Spinal cord (tissue), 10 donors: ENCODE data around the gene CRABP2. TPM values are rescaled to one million over a fixed set of nuclear protein-coding genes. Genes with fewer than 3 reads are reported as not detected.
A peak's percentile ranks its signal among the peaks of the same experiment; 100 is the strongest.

Experiments
- DNase-seq, 6 donors: peaks; one replicate each; pipeline versions ENCODE4 v3.0.0 to v3.0.0-alpha.2; 2013 to 2015; ENCODE audit warnings: low spot score in 6 of 6, low read depth in 4 of 6
- H3K27ac ChIP-seq: one replicate; pipeline ENCODE4 v1.5.1; 2013; ENCODE audit warnings: low read depth, low read length, control low read depth
- H3K27me3 ChIP-seq: one replicate; pipeline ENCODE4 v1.6.1; 2013; ENCODE audit warnings: low read length; ENCODE audit not compliant: control insufficient read depth, insufficient read depth
- H3K36me3 ChIP-seq: one replicate; pipeline ENCODE4 v1.6.1; 2013; ENCODE audit warnings: low read length; ENCODE audit not compliant: control insufficient read depth, insufficient read depth
- H3K4me1 ChIP-seq: one replicate; pipeline ENCODE4 v1.6.1; 2013; ENCODE audit warnings: low read length; ENCODE audit not compliant: control insufficient read depth, insufficient read depth
- H3K4me3 ChIP-seq: one replicate; pipeline ENCODE4 v1.5.1; 2013; ENCODE audit warnings: low read depth, low read length, control low read depth
- H3K9me3 ChIP-seq: one replicate; pipeline ENCODE4 v1.6.1; 2013; ENCODE audit warnings: low read length; ENCODE audit not compliant: control insufficient read depth, insufficient read depth
- WGBS: methylation state at CpG from one replicate; pipeline ENCODE4 v1.1.5; 2013; ENCODE audit warnings: missing lambda C conversion rate; ENCODE audit not compliant: insufficient coverage; 5-methylcytosine and 5-hydroxymethylcytosine counted together
- long read RNA-seq, 4 donors: transcript quantifications; one replicate each; lab custom pipeline, GENCODE V29; 2026
- polyA plus RNA-seq, 2 donors: library from polyadenylated mRNA; unstranded; fragments of 120-200 nt; gene quantifications; one replicate each; pipeline ENCODE4 v1.2.1, GENCODE V29; 2013; ENCODE audit not compliant: insufficient read length in 2 of 2
- total RNA-seq, 2 donors: library from RNA; depleted of rRNA in 1 of 2; stranded (reverse); fragments of 120-200 nt in 1 of 2; fragments of >200 nt in 1 of 2; gene quantifications; one replicate each; pipeline versions ENCODE4 v1.2.3 to v1.2.4, GENCODE V29; 2013 to 2014
- donor health status: healthy.

Gene CRABP2
- total RNA-seq = 100 to 1,000 TPM in 1 of 2 donors, 10 to 100 TPM in 1; 35.6 to 482 TPM
- polyA plus RNA-seq = 100 to 1,000 TPM in 1 of 2 donors, 10 to 100 TPM in 1; 37.7 to 139 TPM
- long read RNA-seq, donor 1, transcript CRABP2-203 (4 exons, 992 nt) = major isoform, 54 of 105 reads
- long read RNA-seq, donor 1, partial matches to known transcripts = 43 of 105 reads
- long read RNA-seq, donor 1, other reads (novel, unspliced or antisense) = 6 of 105 reads
- long read RNA-seq, donor 2, transcript CRABP2-203 (4 exons, 992 nt) = major isoform, 6 of 6 reads
- long read RNA-seq, donor 2, partial matches to known transcripts = 0 of 6 reads
- long read RNA-seq, donor 2, other reads (novel, unspliced or antisense) = 0 of 6 reads
- long read RNA-seq, donor 3, transcript CRABP2-203 (4 exons, 992 nt) = major isoform, 7 of 9 reads
- long read RNA-seq, donor 3, partial matches to known transcripts = 0 of 9 reads
- long read RNA-seq, donor 3, other reads (novel, unspliced or antisense) = 0 of 9 reads
- long read RNA-seq, donor 4, transcript CRABP2-204 (5 exons, 1,033 nt) = minor isoform, 5 of 97 reads
- long read RNA-seq, donor 4, transcript CRABP2-203 (4 exons, 992 nt) = major isoform, 64 of 97 reads
- long read RNA-seq, donor 4, partial matches to known transcripts = 28 of 97 reads
- long read RNA-seq, donor 4, other reads (novel, unspliced or antisense) = 0 of 97 reads

DNA sequence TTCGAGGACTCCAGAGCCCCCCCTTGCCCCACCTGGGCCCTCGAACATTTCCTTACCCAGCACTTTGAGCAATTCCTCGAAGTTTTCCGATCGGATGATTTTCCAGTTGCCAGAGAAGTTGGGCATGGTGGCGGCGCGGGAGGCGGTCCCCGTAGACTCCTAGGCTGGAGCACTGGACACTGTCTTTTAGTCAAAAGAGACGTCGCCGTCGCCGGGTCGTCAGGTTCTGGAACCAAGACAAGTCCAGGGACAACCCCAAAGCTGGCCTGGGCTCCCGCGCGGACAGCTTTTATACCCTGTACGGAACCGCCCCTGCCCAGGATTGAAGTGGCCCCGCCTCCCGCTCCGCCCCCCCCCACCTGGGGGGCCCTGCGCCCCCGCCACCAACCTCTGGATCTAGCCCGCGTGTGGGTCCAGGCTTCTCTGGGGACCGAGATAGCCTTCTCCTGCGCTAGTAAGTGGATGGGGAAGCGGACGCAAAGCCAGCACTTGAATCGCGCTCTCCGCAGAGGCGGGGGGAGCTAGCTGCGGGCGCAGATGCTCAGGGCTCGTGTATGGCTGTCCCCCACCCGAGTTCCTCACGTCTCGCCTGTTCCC is at the start of gene CRABP2:
Gene CRABP2, minus strand, starts transcription at position 263 of the 597 bp plus-strand sequence. Its CDS starts 137 bp downstream, at position 126.
- peaks cover 30% of the 10 kb centered on the region for H3K27me3 ChIP-seq
- peaks cover 68% of the 10 kb centered on the region for H3K4me1 ChIP-seq
- peaks cover 5% of the 10 kb centered on the region for H3K36me3 ChIP-seq
- peak within 1 kb of the TSS; percentile 89 for H3K27ac ChIP-seq
- WGBS = under 1% methylated on average over 36 of the region's 42 CpGs
- no peaks in the 10 kb centered on the region for H3K9me3 ChIP-seq
- DNase-seq = peak in 2 of 6 donors; percentile 68 to 73
- H3K4me3 ChIP-seq = peak within 1 kb of the TSS; percentile 52

DNA sequence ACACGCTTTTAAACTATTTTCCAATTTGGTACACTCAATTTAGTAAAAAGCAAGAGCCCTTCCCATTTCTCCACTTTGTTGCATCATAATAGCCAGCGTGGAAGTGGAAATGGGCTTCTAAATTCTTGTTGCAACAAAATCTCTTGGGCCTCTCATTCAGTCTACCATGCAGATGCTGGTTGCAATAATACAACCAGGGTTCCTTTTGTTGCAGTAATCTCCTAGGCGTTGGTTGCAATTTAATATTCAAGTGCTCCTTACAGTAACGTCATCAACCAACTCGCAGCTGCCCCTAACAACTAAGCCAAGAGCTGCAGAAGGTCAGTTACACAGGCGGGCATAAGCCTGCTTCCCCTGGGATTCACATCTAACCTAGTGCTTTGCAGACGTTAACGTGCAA is 48.8 kb upstream of the CRABP2 start:
- Histone ChIP-seq H3K36me3 (peaks cover 3% of the 10 kb centered on the region), H3K4me3 (no peak overlapping the region), H3K9me3 (no peaks in the 10 kb centered on the region), H3K27ac (no peak overlapping the region), H3K4me1 (peaks cover 25% of the 10 kb centered on the region), H3K27me3 (no peaks in the 10 kb centered on the region)
- no peak for DNase-seq
- 80% methylated on average over 6 of the region's 8 CpGs for WGBS

DNA sequence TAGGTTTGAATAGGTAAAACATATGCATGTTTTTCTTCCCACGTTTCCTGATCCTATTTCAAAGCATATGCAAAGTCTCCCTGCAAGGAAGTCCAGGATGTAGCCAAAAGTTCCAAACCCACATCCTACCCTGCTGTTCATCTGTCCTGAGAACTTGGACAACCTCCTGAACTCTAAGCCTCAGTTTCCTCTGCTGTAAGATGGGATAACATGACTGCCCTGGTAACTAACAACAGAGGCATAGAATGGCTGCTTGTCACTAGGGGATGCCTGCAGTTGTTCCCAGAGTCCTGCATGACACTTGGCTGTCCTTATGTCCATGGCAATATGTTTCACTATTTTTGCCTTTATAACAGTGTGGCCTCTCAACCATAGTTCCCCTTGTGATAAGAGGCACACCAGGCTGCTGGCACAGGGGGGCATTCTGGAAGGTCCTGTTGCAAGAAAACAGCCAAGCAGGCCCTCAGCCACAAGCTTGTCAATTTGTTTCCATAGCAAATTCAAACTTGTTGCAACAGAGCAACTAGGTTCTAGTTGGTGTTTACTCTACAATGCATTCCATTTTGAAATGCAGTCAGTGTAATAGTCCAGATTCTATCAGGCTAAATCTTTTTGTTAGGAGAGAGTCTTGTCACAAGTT is 47.6 kb upstream of the CRABP2 start:
- WGBS = no CpG with 5 or more reads among the region's 1 CpG
- Histone ChIP-seq H3K9me3 (no peaks in the 10 kb centered on the region), H3K4me3 (peak overlapping the region; percentile 85), H3K27ac (no peak overlapping the region), H3K27me3 (no peaks in the 10 kb centered on the region), H3K36me3 (peaks cover 7% of the 10 kb centered on the region), H3K4me1 (peaks cover 38% of the 10 kb centered on the region)
- no peak for DNase-seq

DNA sequence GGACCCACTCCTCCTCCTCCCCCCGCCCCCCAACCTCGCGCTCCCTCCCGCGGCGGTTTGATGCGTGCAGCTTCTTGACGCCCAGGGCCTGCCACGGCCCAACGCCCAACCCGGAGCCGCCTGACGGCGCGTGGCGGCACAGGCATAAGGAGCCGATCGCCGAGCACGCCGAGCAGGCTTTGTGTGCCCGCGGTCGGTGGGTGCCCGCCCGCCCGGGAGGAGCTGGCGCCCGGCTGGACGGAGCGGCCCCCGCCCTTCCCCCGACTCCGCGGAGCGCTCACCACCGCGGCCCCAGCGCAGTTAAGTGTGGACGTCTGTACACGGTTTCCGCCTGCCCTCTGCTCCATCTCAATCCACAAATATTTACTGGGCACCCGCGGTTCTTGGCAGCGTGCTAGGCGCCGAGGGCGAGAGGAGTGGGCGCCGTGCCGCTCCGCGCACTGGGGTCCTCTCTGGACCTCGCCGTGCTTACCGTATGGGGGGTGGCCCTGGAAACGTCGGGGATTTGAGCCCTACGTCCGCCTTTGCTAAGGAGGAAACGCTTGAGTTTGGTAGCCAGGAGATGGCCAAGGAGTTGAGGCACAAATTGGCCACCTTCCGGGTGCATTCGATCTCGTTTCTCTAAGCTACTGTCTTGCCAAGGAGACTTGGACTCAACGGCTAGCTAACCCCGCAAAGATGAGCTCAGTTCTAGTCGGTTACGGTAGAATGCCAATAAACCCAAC is 46.5 kb upstream of the CRABP2 start:
- Histone ChIP-seq H3K9me3 (no peaks in the 10 kb centered on the region), H3K4me3 (peak overlapping the region; percentile 85), H3K4me1 (peaks cover 48% of the 10 kb centered on the region), H3K27me3 (no peaks in the 10 kb centered on the region), H3K36me3 (peaks cover 7% of the 10 kb centered on the region), H3K27ac (peak overlapping the region; percentile 90)
- WGBS = under 1% methylated on average over 63 of the region's 68 CpGs
- peak in 5 of 6 donors; percentile 87 to 99 (median 94) for DNase-seq

DNA sequence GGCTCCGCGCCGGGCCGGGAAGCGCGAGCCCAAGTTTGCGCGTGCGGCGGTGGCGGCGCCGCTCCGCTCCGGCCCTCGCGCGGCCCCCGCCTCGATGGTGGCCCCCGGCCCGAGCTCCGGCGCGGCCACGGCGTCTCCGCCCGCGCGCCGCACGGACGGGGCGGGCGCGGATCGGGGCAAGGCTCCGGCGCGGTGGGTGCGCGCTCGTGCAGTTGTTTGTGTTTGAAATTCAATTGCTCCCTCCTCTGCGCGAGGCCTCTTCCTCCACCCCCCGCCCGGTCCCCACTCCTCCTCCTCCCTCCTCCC is 46.0 kb upstream of the CRABP2 start, which contains the start of gene HDGF:
Gene HDGF, minus strand, starts transcription at position 225 of the 306 bp plus-strand sequence. CDS start 246 bp downstream, outside the sequence.
- Histone ChIP-seq H3K9me3 (no peaks in the 10 kb centered on the region), H3K4me1 (peaks cover 54% of the 10 kb centered on the region)

DNA sequence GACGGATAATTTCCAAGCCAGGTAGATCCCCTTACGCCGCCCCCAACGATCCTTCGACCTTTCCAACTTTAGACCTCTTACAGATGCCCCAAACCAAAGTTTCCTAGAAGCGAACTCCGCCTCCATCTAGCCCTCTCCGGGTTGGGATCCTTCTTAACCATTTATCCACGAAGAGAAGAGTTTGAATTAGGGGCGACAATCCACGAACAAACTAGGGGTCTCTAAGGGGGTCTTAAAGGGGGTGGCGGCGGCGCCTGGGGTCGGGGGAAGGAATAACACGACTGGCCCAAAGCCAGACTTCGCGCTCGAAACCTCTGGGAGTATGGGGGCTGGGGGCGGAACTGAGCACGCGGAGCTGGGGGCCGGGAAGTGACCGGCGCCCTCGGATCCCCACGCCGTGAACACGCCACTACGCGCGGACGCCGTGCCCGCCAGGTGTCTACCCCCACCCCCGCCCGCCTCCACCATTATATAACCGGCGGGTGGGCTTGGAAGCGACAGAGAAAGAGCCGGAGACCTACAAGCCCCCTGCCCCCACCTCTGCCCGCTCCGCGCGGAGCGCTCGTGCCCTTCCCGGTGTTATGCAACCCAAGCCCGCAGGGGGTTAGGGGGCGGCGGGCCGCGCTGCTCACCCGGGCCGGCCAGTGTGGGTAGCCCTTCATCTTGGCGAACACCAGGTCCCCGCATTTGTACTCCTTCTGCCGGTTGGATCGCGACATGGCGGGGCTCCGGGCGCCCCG is 45.5 kb upstream of the CRABP2 start:
- H3K27ac ChIP-seq = peak overlapping the region; percentile 99
- H3K4me3 ChIP-seq = peak overlapping the region; percentile 85
- peak in 2 of 6 donors; percentile 66 to 72 for DNase-seq
- under 1% methylated on average over 55 of the region's 64 CpGs for WGBS
- H3K9me3 ChIP-seq = no peaks in the 10 kb centered on the region
- H3K36me3 ChIP-seq = peaks cover 7% of the 10 kb centered on the region
- H3K27me3 ChIP-seq = no peaks in the 10 kb centered on the region
- H3K4me1 ChIP-seq = peaks cover 58% of the 10 kb centered on the region

More for the DNA sequence above, 46.0 kb upstream of the CRABP2 start, which contains the start of gene HDGF:
- under 1% methylated on average over 48 of the region's 48 CpGs for WGBS
- H3K27ac ChIP-seq = peak within 1 kb of the TSS; percentile 99
- DNase-seq = no peak
- H3K4me3 ChIP-seq = peak within 1 kb of the TSS; percentile 85
- H3K36me3 ChIP-seq = peaks cover 7% of the 10 kb centered on the region
- H3K27me3 ChIP-seq = no peaks in the 10 kb centered on the region

DNA sequence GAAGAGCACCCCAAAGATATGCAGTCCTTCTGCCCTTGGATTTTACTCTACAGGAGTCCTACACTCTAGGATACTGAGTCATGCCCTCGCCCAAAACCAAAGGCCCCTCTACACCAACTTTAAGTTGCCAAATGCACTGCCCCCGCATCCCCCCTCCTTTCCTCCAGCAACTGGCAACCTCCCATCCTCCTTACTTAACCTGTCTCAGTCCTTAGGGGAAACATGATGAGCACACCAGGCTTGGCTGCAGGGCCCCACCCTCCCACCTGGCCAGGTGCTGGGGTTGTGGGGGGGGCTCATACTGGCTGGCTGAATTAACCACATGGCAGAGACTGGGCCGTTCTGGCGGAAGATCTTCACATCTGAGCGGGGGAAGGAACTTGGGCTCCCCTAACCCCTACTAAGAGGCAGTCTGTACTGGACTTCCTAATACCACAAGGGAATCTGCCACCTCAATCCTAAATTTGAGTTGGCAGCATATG is 44.8 kb upstream of the CRABP2 start:
- H3K9me3 ChIP-seq = no peaks in the 10 kb centered on the region
- peak overlapping the region; percentile 99 for H3K27ac ChIP-seq
- 10% methylated on average over 2 of the region's 5 CpGs for WGBS
- H3K4me1 ChIP-seq = peaks cover 58% of the 10 kb centered on the region
- DNase-seq = no peak
- no peaks in the 10 kb centered on the region for H3K27me3 ChIP-seq
- H3K36me3 ChIP-seq = peaks cover 7% of the 10 kb centered on the region
- peak overlapping the region; percentile 85 for H3K4me3 ChIP-seq

DNA sequence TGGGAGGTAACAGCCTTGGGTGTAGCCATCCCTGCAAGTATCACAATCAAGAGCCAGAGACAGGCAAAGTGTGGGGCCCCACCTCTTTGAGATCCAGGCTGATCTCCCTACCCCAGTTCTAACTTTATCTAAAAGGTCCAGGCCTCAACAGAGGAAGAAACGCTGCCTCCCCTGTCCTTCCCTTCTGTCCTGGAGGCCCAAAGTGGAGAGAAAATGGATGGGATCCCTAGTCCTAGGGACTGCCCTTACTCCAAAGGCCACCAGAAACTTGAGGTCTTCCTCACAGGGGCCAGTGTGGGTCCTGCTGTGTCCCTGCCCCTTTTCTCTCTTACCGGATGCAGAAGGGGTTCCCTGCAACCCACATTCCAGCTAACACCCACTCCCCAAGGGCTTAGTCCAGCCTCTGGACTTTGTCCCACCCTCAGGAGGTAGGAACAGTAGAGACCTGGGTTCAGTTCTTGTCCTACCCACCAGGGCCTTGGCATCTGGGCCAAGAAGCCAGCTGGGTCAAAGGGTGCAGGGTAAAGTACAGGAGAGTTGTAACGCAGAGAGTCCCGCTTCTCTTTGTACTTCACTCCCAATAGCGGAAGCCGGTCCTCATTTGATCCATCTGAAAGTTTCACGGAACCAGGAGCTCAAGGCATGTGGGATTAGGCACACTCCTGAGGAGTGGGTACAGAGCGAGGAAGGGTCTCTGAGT is 44.2 kb upstream of the CRABP2 start:
- H3K36me3 ChIP-seq = peaks cover 13% of the 10 kb centered on the region
- peaks cover 58% of the 10 kb centered on the region for H3K4me1 ChIP-seq
- H3K27ac ChIP-seq = peak overlapping the region; percentile 99
- H3K4me3 ChIP-seq = peak overlapping the region; percentile 85
- 44% methylated on average over 2 of the region's 8 CpGs for WGBS
- DNase-seq = no peak
- H3K9me3 ChIP-seq = no peaks in the 10 kb centered on the region
- H3K27me3 ChIP-seq = no peaks in the 10 kb centered on the region
